Measurements from ENCODE around the gene IRS1. TPM values are rescaled to one million over a fixed set of nuclear protein-coding genes. Genes with fewer than 3 reads are reported as not detected.

Gene IRS1
- total RNA-seq, 1 experiment from 2014 or later = 20.9 TPM

- peak in 1 of 2 experiments; percentile 84 for DNase-seq
- Histone ChIP-seq H3K27ac (peak overlapping the region; percentile 38), H3K27me3 (no peaks in the 10 kb centered on the region), H3K36me3 (peaks cover 19% of the 10 kb centered on the region), H3K9me3 (replicated peaks) (no peaks in the 10 kb centered on the region), H3K4me3 (no peak overlapping the region), H3K4me1 (peaks cover 36% of the 10 kb centered on the region)
These were observed 59.5 kb downstream of the IRS1 start for GRCh38 chr2:226740039-226740648.

- Histone ChIP-seq H3K4me3 (no peak overlapping the region), H3K27me3 (no peaks in the 10 kb centered on the region), H3K27ac (peak overlapping the region; percentile 38), H3K36me3 (peaks cover 22% of the 10 kb centered on the region), H3K9me3 (replicated peaks) (no peaks in the 10 kb centered on the region), H3K4me1 (peaks cover 36% of the 10 kb centered on the region)
- no peak for DNase-seq
These were observed 60.0 kb downstream of the IRS1 start for GRCh38 chr2:226739545-226740030.

GRCh38 chr2:226738821-226739544 is 60.6 kb downstream of the IRS1 start:
- Histone ChIP-seq H3K36me3 (peaks cover 24% of the 10 kb centered on the region), H3K4me1 (peaks cover 36% of the 10 kb centered on the region), H3K27ac (peak overlapping the region; percentile 38), H3K9me3 (replicated peaks) (no peaks in the 10 kb centered on the region), H3K4me3 (no peak overlapping the region), H3K27me3 (no peaks in the 10 kb centered on the region)
- no peak for DNase-seq

GRCh38 chr2:226738191-226738820 is 61.3 kb downstream of the IRS1 start:
- DNase-seq = no peak
- peaks cover 36% of the 10 kb centered on the region for H3K4me1 ChIP-seq
- H3K27ac ChIP-seq = no peak overlapping the region
- H3K9me3 ChIP-seq (replicated peaks) = no peaks in the 10 kb centered on the region
- no peaks in the 10 kb centered on the region for H3K27me3 ChIP-seq
- H3K4me3 ChIP-seq = no peak overlapping the region
- H3K36me3 ChIP-seq = peaks cover 23% of the 10 kb centered on the region

GRCh38 chr2:226736382-226736781 is 63.2 kb downstream of the IRS1 start:
- Histone ChIP-seq H3K36me3 (peaks cover 23% of the 10 kb centered on the region), H3K9me3 (replicated peaks) (no peaks in the 10 kb centered on the region), H3K27me3 (no peaks in the 10 kb centered on the region), H3K4me3 (no peak overlapping the region), H3K27ac (no peak overlapping the region), H3K4me1 (peaks cover 26% of the 10 kb centered on the region)
- no peak for DNase-seq

- Histone ChIP-seq H3K9me3 (replicated peaks) (no peaks in the 10 kb centered on the region), H3K4me1 (peaks cover 10% of the 10 kb centered on the region), H3K4me3 (no peak overlapping the region), H3K27me3 (no peaks in the 10 kb centered on the region), H3K36me3 (peaks cover 23% of the 10 kb centered on the region), H3K27ac (no peak overlapping the region)
- DNase-seq = no peak
These were observed 65.6 kb downstream of the IRS1 start for GRCh38 chr2:226733927-226734564.

GRCh38 chr2:226733189-226733858 is 66.3 kb downstream of the IRS1 start:
- no peak overlapping the region for H3K27ac ChIP-seq
- H3K9me3 ChIP-seq (replicated peaks) = no peaks in the 10 kb centered on the region
- H3K36me3 ChIP-seq = peaks cover 23% of the 10 kb centered on the region
- H3K27me3 ChIP-seq = no peaks in the 10 kb centered on the region
- peaks cover 11% of the 10 kb centered on the region for H3K4me1 ChIP-seq
- H3K4me3 ChIP-seq = no peak overlapping the region
- DNase-seq = no peak

- peaks cover 23% of the 10 kb centered on the region for H3K36me3 ChIP-seq
These were observed 67.0 kb downstream of the IRS1 start for GRCh38 chr2:226732478-226733188.

GRCh38 chr2:226730481-226730880 is 69.1 kb downstream of the IRS1 start:
- no peak for DNase-seq
- Histone ChIP-seq H3K9me3 (replicated peaks) (no peaks in the 10 kb centered on the region), H3K4me3 (no peak overlapping the region), H3K27me3 (no peaks in the 10 kb centered on the region), H3K36me3 (peaks cover 13% of the 10 kb centered on the region), H3K27ac (no peak overlapping the region), H3K4me1 (peaks cover 26% of the 10 kb centered on the region)

More at GRCh38 chr2:226732478-226733188, 67.0 kb downstream of the IRS1 start:
- Histone ChIP-seq H3K4me1 (peaks cover 15% of the 10 kb centered on the region), H3K27ac (no peak overlapping the region), H3K9me3 (replicated peaks) (no peaks in the 10 kb centered on the region), H3K27me3 (no peaks in the 10 kb centered on the region), H3K4me3 (no peak overlapping the region)
- no peak for DNase-seq

- no peak overlapping the region for H3K4me3 ChIP-seq
- peaks cover 2% of the 10 kb centered on the region; the same call in 1 of the 2 replicates for H3K36me3 ChIP-seq
- peak overlapping the region; percentile 67 for H3K27ac ChIP-seq
- no peaks in the 10 kb centered on the region for H3K27me3 ChIP-seq
- H3K4me1 ChIP-seq = peaks cover 26% of the 10 kb centered on the region
- no peaks in the 10 kb centered on the region for H3K9me3 ChIP-seq (replicated peaks)
- DNase-seq = no peak
These were observed 70.6 kb downstream of the IRS1 start for GRCh38 chr2:226728996-226729395.

- peaks cover 26% of the 10 kb centered on the region for H3K4me1 ChIP-seq
- no peak for DNase-seq
- H3K27ac ChIP-seq = no peak overlapping the region
- H3K4me3 ChIP-seq = no peak overlapping the region
- no peaks in the 10 kb centered on the region for H3K36me3 ChIP-seq
- no peaks in the 10 kb centered on the region for H3K27me3 ChIP-seq
- no peaks in the 10 kb centered on the region for H3K9me3 ChIP-seq (replicated peaks)
These were observed 72.4 kb downstream of the IRS1 start for GRCh38 chr2:226727251-226727650.

GRCh38 chr2:226726546-226726945 is 73.1 kb downstream of the IRS1 start:
- no peaks in the 10 kb centered on the region for H3K9me3 ChIP-seq (replicated peaks)
- H3K4me1 ChIP-seq = peaks cover 26% of the 10 kb centered on the region
- H3K27ac ChIP-seq = no peak overlapping the region
- H3K4me3 ChIP-seq = no peak overlapping the region
- H3K36me3 ChIP-seq = no peaks in the 10 kb centered on the region
- no peak for DNase-seq
- no peaks in the 10 kb centered on the region for H3K27me3 ChIP-seq

- peaks cover 26% of the 10 kb centered on the region for H3K4me1 ChIP-seq
- H3K4me3 ChIP-seq = no peak overlapping the region
- no peaks in the 10 kb centered on the region for H3K36me3 ChIP-seq
- no peak for DNase-seq
- no peaks in the 10 kb centered on the region for H3K27me3 ChIP-seq
- H3K9me3 ChIP-seq (replicated peaks) = no peaks in the 10 kb centered on the region
- H3K27ac ChIP-seq = no peak overlapping the region
These were observed 74.3 kb downstream of the IRS1 start for GRCh38 chr2:226725126-226725860.
